Measurements from ENCODE around the gene PLXNB1. TPM values are rescaled to one million over a fixed set of nuclear protein-coding genes. Genes with fewer than 3 reads are reported as not detected.

Gene PLXNB1
- total and polyA plus RNA-seq, 10 of the 15 experiments (the other 5 are each of a cell fraction or from before 2014, with no cell fraction given) = 0.18 to 15.1 (median 5.3) TPM

DNA sequence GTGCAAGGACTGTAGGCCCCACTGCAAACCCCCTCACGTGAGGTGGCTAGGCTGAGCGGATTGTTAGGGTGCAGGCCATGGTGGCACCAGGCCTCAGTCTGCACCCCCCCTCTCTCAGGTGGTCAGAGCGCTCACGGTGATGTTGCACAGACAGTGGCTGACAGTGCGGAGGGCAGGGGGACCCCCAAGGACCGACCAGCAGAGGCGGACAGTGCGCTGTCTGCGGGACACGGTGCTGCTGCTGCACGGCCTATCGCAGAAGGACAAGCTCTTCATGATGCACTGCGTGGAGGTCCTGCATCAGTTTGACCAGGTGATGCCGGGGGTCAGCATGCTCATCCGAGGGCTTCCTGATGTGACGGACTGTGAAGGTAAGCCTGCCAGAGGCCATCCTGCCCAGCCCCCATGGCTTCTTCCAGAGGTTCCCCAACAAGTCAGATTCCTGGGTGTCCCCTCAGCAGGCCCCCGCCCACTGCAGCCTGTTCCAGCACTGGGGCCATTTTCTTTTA is 34.9 kb upstream of the PLXNB1 start:
- DNase-seq (ENCODE audit: low read depth, low spot score) = no peak
- no peak overlapping the region for H2AFZ ChIP-seq (ENCODE audit: control insufficient read depth, low read depth, low read length)
- no TSS peak for BruUV-seq (replicated peaks)
- H3K36me3 ChIP-seq (ENCODE audit: control insufficient read depth in 2 of 2, insufficient read depth in 2 of 2, low read length in 1 of 2) = peaks cover 10 to 20% of the 10 kb centered on the region in 2 experiments
- FAIRE-seq = no peak
- H3K4me1 ChIP-seq (ENCODE audit: control insufficient read depth, insufficient read depth, low read length) = peaks cover 34% of the 10 kb centered on the region
- ChIA-PET CTCF (interaction anchor here (0.6 to 6.1 kb wide), 7 partner anchors 18 to 171 kb away, joined by 3 to 58 read pairs (median 9); partner anchors contain the start of genes ATRIP and SLC26A6), RAD21 (ENCODE audit: unreplicated experiment) (interaction anchor here (1.3 to 2.5 kb wide), 2 partner anchors 43 to 95 kb away, joined by 3 to 17 read pairs; no protein-coding TSS in a partner anchor), POLR2A (interaction anchor here (1.3 to 10.0 kb wide), 3 partner anchors 9 to 94 kb away, joined by 3 to 91 read pairs (median 9); partner anchors contain the start of gene PFKFB4), SMC1A (ENCODE audit: uncharacterized antibody, unreplicated experiment) (interaction anchor here (0.9 to 4.2 kb wide), 5 partner anchors 29 to 92 kb away, joined by 3 to 22 read pairs (median 3); partner anchors contain the start of gene PFKFB4)
- H3K27ac ChIP-seq (ENCODE audit: control insufficient read depth, insufficient read depth) = no peak overlapping the region
- in situ Hi-C loops (cut with MboI) = no loop called here
- no peak for ATAC-seq
- H3K9me3 ChIP-seq (replicated peaks; ENCODE audit: control insufficient read depth, insufficient read depth, low read length) = no peaks in the 10 kb centered on the region
- TF ChIP-seq BCL11A (IDR thresholded peaks at IDR 0.05; ENCODE audit: low read depth, low read length) (no peak), HDGF (IDR thresholded peaks at IDR 0.05) (no peak), TCF12 (IDR thresholded peaks at IDR 0.05; ENCODE audit: low read depth, low read length) (no peak), POU2F2 (IDR thresholded peaks at IDR 0.05; ENCODE audit: borderline replicate concordance, low read depth, low read length) (no peak), EED (IDR thresholded peaks at IDR 0.05; ENCODE audit: low read depth) (no peak), PML (IDR thresholded peaks at IDR 0.05; ENCODE audit: low read length) (no peak), LARP7 (IDR thresholded peaks at IDR 0.05) (no peak), JUND (IDR thresholded peaks at IDR 0.05; ENCODE audit: low read depth, low read length) (no peak), IKZF1 (conservative IDR thresholded peaks at IDR 0.05) (no peak), ZNF274 (IDR thresholded peaks at IDR 0.05; ENCODE audit: insufficient read depth, insufficient read length) (no peak), ZNF24 (IDR thresholded peaks at IDR 0.05) (no peak), SP1 (IDR thresholded peaks at IDR 0.05; ENCODE audit: low read depth, low read length) (no peak), RUNX3 (IDR thresholded peaks at IDR 0.05; ENCODE audit: low read length) (no peak), KAT2A (conservative IDR thresholded peaks at IDR 0.05; ENCODE audit: control insufficient read depth, low read depth, low read length) (no peak)
- TF ChIP-seq, protein P1, sequence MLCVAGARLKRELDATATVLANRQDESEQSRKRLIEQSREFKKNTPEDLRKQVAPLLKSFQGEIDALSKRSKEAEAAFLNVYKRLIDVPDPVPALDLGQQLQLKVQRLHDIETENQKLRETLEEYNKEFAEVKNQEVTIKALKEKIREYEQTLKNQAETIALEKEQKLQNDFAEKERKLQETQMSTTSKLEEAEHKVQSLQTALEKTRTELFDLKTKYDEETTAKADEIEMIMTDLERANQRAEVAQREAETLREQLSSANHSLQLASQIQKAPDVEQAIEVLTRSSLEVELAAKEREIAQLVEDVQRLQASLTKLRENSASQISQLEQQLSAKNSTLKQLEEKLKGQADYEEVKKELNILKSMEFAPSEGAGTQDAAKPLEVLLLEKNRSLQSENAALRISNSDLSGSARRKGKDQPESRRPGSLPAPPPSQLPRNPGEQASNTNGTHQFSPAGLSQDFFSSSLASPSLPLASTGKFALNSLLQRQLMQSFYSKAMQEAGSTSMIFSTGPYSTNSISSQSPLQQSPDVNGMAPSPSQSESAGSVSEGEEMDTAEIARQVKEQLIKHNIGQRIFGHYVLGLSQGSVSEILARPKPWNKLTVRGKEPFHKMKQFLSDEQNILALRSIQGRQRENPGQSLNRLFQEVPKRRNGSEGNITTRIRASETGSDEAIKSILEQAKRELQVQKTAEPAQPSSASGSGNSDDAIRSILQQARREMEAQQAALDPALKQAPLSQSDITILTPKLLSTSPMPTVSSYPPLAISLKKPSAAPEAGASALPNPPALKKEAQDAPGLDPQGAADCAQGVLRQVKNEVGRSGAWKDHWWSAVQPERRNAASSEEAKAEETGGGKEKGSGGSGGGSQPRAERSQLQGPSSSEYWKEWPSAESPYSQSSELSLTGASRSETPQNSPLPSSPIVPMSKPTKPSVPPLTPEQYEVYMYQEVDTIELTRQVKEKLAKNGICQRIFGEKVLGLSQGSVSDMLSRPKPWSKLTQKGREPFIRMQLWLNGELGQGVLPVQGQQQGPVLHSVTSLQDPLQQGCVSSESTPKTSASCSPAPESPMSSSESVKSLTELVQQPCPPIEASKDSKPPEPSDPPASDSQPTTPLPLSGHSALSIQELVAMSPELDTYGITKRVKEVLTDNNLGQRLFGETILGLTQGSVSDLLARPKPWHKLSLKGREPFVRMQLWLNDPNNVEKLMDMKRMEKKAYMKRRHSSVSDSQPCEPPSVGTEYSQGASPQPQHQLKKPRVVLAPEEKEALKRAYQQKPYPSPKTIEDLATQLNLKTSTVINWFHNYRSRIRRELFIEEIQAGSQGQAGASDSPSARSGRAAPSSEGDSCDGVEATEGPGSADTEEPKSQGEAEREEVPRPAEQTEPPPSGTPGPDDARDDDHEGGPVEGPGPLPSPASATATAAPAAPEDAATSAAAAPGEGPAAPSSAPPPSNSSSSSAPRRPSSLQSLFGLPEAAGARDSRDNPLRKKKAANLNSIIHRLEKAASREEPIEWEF (IDR thresholded peaks at IDR 0.05; ENCODE audit: insufficient replicate concordance, low read depth, low read length) = no peak
- TF ChIP-seq, protein P2, sequence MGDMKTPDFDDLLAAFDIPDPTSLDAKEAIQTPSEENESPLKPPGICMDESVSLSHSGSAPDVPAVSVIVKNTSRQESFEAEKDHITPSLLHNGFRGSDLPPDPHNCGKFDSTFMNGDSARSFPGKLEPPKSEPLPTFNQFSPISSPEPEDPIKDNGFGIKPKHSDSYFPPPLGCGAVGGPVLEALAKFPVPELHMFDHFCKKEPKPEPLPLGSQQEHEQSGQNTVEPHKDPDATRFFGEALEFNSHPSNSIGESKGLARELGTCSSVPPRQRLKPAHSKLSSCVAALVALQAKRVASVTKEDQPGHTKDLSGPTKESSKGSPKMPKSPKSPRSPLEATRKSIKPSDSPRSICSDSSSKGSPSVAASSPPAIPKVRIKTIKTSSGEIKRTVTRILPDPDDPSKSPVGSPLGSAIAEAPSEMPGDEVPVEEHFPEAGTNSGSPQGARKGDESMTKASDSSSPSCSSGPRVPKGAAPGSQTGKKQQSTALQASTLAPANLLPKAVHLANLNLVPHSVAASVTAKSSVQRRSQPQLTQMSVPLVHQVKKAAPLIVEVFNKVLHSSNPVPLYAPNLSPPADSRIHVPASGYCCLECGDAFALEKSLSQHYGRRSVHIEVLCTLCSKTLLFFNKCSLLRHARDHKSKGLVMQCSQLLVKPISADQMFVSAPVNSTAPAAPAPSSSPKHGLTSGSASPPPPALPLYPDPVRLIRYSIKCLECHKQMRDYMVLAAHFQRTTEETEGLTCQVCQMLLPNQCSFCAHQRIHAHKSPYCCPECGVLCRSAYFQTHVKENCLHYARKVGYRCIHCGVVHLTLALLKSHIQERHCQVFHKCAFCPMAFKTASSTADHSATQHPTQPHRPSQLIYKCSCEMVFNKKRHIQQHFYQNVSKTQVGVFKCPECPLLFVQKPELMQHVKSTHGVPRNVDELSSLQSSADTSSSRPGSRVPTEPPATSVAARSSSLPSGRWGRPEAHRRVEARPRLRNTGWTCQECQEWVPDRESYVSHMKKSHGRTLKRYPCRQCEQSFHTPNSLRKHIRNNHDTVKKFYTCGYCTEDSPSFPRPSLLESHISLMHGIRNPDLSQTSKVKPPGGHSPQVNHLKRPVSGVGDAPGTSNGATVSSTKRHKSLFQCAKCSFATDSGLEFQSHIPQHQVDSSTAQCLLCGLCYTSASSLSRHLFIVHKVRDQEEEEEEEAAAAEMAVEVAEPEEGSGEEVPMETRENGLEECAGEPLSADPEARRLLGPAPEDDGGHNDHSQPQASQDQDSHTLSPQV (IDR thresholded peaks at IDR 0.05) = no peak
- peaks cover 43% of the 10 kb centered on the region for H3K79me2 ChIP-seq (ENCODE audit: control insufficient read depth, insufficient read depth, low read length)
- intact Hi-C loops (cut with micrococcal nuclease; ENCODE audit: unreplicated experiment) = loop anchor here (1.0 kb wide), 2 partner anchors 43 to 84 kb away; no protein-coding TSS in a partner anchor
- H3K4me3 ChIP-seq = no peak overlapping the region
- no peak overlapping the region for H3K9ac ChIP-seq (ENCODE audit: control insufficient read depth, insufficient read depth, low read length)
- no peaks in the 10 kb centered on the region for H3K27me3 ChIP-seq (replicated peaks in 1 of 2; ENCODE audit: control insufficient read depth in 2 of 2, insufficient read depth in 2 of 2, low read length in 1 of 2)
- 95% methylated on average over 17 of the region's 17 CpGs for WGBS (ENCODE audit: insufficient coverage, insufficient replicate concordance, low lambda C conversion rate, missing lambda C conversion rate)
- no peaks in the 10 kb centered on the region for H4K20me1 ChIP-seq (ENCODE audit: control insufficient read depth, insufficient read depth)
- no peak overlapping the region for H3K4me2 ChIP-seq (ENCODE audit: control insufficient read depth, insufficient read depth)
